Activated CD4-positive, alpha-beta T cell treated with anti-CD3 and anti-CD28 coated beads, Interleukin-2, amount 10 ng/mL, durations not matched to agents 7 days and 5 days (primary cell): ENCODE measurements around the gene MROH7. TPM values are rescaled to one million over a fixed set of nuclear protein-coding genes. Genes with fewer than 3 reads are reported as not detected.

Experiments used
- CTCF ChIA-PET: fragments of 350-600 bp; sonication (Branson Sonifier 250); formaldehyde crosslinking; loops from one replicate; lab custom pipeline; 2021; ENCODE audit warnings: antibody characterized with exemption; lab: Charles Lee
- POLR2A ChIA-PET: fragments of 350-600 bp; sonication (Branson Sonifier 250); formaldehyde crosslinking; loops from one replicate; lab custom pipeline; 2021; ENCODE audit warnings: antibody characterized with exemption; lab: Charles Lee
- DNase-seq: peaks from one replicate; pipeline ENCODE4 v3.0.0-alpha.2; 2020
- H3K27ac Mint-ChIP-seq: one replicate; pipeline ENCODE4 v1.8.0; 2021; ENCODE audit warnings: mild to moderate bottlenecking, moderate library complexity, mixed read lengths
- H3K27me3 Mint-ChIP-seq: one replicate; pipeline ENCODE4 v1.8.0; 2021; ENCODE audit warnings: mixed read lengths
- H3K36me3 Mint-ChIP-seq: one replicate; pipeline ENCODE4 v1.8.0; 2021; ENCODE audit warnings: low read depth, mixed read lengths
- H3K4me1 Mint-ChIP-seq: one replicate; pipeline ENCODE4 v1.8.0; 2021; ENCODE audit warnings: mixed read lengths
- H3K4me3 Mint-ChIP-seq: one replicate; pipeline ENCODE4 v1.8.0; 2021; ENCODE audit warnings: mild to moderate bottlenecking, moderate library complexity, mixed read lengths
- H3K9me3 Mint-ChIP-seq: one replicate; pipeline ENCODE4 v1.8.0; 2021; ENCODE audit warnings: mixed read lengths
- total RNA-seq, 2 experiments: library from RNA; stranded (reverse); gene quantifications; one replicate each; pipeline ENCODE4 v1.2.3, GENCODE V29; 2021

MROH7 gene
- under 1 TPM in 1 of 2 experiments, not detected in 1; 0.12 TPM for total RNA-seq

DNA sequence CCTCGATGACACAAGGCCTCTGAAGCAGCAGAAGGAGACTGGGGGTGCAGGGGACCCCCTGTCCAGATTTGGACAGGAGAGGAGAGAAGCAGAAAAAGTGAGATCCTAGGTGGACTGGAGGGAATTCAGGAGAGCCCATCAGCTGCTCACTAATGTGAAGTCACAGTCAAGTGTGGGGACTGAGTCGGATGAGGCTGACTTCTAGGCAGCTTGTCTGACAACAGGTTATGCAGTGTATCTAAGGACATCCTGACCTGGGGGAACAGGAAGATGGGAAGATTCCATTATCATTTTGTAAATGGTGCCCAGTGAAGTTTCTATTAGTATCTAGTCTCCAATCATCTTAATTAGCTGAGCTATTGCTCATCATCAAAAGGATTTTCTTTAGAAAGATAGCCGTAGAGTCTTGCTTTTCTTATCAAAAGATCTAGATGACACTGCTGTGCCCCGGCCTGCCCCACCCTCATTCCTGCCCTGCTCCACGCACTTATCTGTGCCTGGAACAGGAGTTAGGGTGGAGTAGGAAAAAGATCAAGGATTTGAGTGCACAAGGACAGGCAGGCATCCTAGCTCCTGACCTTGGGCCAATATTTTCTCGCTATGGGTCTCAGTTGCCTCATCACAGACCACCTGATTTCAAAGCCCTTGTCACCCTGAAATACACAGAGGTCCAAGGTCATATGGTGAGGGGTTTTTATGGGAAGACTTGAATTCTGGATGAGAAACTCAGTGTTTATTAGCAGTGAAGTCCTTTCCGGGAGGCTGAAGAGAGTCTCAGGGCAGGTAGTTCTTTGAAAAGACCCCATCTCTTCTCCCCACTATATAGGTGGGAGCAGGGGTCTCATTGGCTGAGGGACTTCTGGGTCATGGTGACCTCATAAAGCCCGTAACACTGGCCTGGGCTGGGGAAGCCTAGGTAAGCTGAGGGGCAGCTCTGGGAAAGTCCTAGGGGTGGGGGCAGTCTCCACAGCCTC is at the start of gene MROH7:
MROH7 (plus strand) TSS at position 924 of the 974 bp plus-strand sequence. CDS start 11,141 bp downstream, outside the sequence.
- CTCF ChIA-PET = interaction anchor here (0.6 kb wide), 1 partner anchor 128 kb away, joined by 3 read pairs; no protein-coding TSS in a partner anchor
- Mint-ChIP-seq H3K27me3 (peaks cover 10% of the 10 kb centered on the region), H3K9me3 (peaks cover 6% of the 10 kb centered on the region), H3K4me3 (no peak within 1 kb of the TSS), H3K4me1 (no peaks in the 10 kb centered on the region), H3K27ac (no peak within 1 kb of the TSS), H3K36me3 (no peaks in the 10 kb centered on the region)
- DNase-seq = no peak
- POLR2A ChIA-PET = no interaction called here

DNA sequence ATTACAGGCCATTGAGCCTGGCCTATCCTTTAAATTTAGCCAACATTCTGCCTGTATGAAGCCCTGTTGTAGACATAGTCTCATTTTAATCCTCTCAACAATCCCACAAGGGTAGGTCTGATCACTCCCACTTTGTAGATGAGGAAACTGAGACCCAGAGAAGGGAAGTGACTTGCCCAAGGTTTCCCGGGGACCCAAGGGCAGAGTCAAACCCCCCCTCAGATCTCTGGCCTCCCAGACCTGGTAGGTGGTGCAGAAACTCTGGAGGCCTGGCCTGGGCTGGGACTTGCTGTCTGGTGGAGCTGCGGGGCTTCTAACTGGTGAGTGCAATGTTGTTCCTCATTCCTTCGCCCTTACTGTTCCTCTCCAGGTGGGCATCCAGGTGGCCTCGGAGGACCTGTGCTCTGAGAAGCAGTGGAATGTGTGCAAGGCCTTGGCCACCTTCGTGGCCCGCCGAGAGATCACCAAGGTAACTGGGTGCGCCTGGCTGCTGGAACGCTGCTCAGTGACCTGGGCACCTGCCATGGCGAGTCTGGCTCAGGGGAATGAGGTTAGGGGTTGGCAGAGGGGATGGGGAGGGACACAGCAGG is 47.9 kb upstream of the MROH7 start:
- ChIA-PET POLR2A (no interaction called here), CTCF (interaction anchor here (1.0 kb wide), 1 partner anchor 10 kb away, joined by 3 read pairs; no protein-coding TSS in a partner anchor)
- Mint-ChIP-seq H3K9me3 (no peaks in the 10 kb centered on the region), H3K27ac (no peak overlapping the region), H3K36me3 (no peaks in the 10 kb centered on the region), H3K27me3 (no peaks in the 10 kb centered on the region), H3K4me1 (no peaks in the 10 kb centered on the region), H3K4me3 (no peak overlapping the region)
- DNase-seq = no peak

DNA sequence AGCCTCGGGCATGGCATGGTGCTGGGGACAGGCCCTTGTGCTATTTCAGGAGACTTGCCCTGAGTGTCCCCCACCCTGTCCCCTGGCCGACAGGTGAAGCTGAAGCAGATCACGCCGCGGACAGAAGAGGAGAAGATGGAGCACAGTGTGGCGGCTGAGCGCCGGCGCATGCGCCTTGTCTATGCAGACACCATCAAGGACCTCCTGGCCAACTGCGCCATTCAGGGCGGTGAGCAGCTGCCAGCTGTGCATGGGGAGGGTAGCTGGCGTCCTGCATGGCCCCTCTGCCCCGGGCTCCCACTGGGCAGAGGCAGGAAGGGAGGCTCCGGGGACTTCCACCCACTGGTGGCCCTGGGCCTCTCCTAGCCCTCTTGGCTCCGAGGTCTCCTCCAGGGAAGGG is 47.1 kb upstream of the MROH7 start:
- H3K4me1 Mint-ChIP-seq = no peaks in the 10 kb centered on the region
- H3K27me3 Mint-ChIP-seq = no peaks in the 10 kb centered on the region
- H3K36me3 Mint-ChIP-seq = no peaks in the 10 kb centered on the region
- ChIA-PET POLR2A (no interaction called here), CTCF (interaction anchor here (1.0 to 1.2 kb wide), 2 partner anchors 11 to 17 kb away, joined by 3 read pairs; no protein-coding TSS in a partner anchor)
- H3K27ac Mint-ChIP-seq = no peak overlapping the region
- H3K4me3 Mint-ChIP-seq = no peak overlapping the region
- no peaks in the 10 kb centered on the region for H3K9me3 Mint-ChIP-seq
- DNase-seq = no peak

DNA sequence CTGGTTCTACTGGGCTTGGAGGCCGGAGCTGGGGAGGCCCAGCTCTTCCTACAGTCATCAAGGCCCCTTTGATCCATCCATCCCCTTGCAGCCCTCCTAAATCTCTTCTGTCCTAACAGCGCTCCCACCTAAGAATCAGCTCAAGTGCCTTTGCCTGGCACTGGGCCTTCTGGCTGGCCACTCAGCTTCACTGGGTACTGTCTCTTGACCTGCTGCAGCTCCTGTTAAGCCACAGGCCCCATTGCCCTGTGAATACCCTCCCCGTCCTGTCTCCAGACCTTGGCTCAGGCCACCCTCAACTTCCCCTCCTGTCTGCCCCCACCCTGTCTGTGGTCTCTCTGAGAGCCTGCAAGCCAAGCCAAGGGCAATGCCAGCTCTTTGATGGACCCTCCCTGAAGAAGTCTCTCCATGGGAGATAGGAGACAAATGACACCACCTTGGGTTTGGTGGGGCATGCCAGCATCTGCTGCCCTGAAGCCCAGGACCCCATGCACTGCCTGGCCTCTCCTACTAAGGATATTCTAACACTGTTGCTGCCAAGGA is 45.6 kb upstream of the MROH7 start:
- no peaks in the 10 kb centered on the region for H3K4me1 Mint-ChIP-seq
- ChIA-PET CTCF (no interaction called here), POLR2A (no interaction called here)
- no peak overlapping the region for H3K27ac Mint-ChIP-seq
- H3K9me3 Mint-ChIP-seq = no peaks in the 10 kb centered on the region
- H3K27me3 Mint-ChIP-seq = no peaks in the 10 kb centered on the region
- DNase-seq = no peak
- H3K4me3 Mint-ChIP-seq = no peak overlapping the region
- no peaks in the 10 kb centered on the region for H3K36me3 Mint-ChIP-seq

DNA sequence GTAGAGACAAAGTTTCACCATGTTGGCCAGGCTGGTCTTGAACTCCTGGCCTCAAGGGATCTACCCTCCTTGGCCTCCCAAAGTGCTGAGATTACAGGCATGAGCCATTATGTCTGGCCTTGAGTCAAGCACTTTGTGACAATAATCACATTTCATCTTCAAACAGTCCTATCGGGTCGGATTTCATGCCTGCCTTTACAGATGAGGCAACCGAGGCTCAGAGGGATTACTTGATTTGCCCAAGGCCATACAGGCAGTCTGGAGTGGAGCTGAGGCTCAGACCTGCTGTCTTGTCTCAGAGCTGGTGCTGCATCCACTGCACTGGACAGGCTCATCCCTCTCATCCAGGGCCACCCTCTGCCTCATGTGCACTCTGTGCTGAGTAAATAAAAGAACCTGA is 44.8 kb upstream of the MROH7 start:
- Mint-ChIP-seq H3K36me3 (no peaks in the 10 kb centered on the region), H3K4me1 (no peaks in the 10 kb centered on the region), H3K4me3 (no peak overlapping the region), H3K9me3 (no peaks in the 10 kb centered on the region), H3K27ac (no peak overlapping the region), H3K27me3 (no peaks in the 10 kb centered on the region)
- ChIA-PET CTCF (no interaction called here), POLR2A (no interaction called here)
- DNase-seq = no peak

GRCh38 chr1:54597455-54598030 is 44.0 kb upstream of the MROH7 start:
- DNase-seq = no peak
- Mint-ChIP-seq H3K4me1 (no peaks in the 10 kb centered on the region), H3K27me3 (no peaks in the 10 kb centered on the region), H3K4me3 (no peak overlapping the region), H3K9me3 (no peaks in the 10 kb centered on the region), H3K36me3 (no peaks in the 10 kb centered on the region), H3K27ac (no peak overlapping the region)
- ChIA-PET POLR2A (no interaction called here), CTCF (no interaction called here)

- Mint-ChIP-seq H3K27me3 (no peaks in the 10 kb centered on the region), H3K9me3 (no peaks in the 10 kb centered on the region), H3K4me1 (peaks cover 2% of the 10 kb centered on the region), H3K36me3 (no peaks in the 10 kb centered on the region), H3K27ac (no peak overlapping the region), H3K4me3 (no peak overlapping the region)
- ChIA-PET POLR2A (no interaction called here), CTCF (interaction anchor here (0.6 to 1.2 kb wide), 2 partner anchors 134 to 1150 kb away, joined by 3 to 4 read pairs; no protein-coding TSS in a partner anchor)
- no peak for DNase-seq
These were observed 42.3 kb upstream of the MROH7 start for GRCh38 chr1:54599211-54599823.

GRCh38 chr1:54600947-54601721 is 40.5 kb upstream of the MROH7 start:
- DNase-seq = no peak
- Mint-ChIP-seq H3K4me3 (no peak overlapping the region), H3K27ac (no peak overlapping the region), H3K27me3 (no peaks in the 10 kb centered on the region), H3K36me3 (no peaks in the 10 kb centered on the region), H3K4me1 (peaks cover 14% of the 10 kb centered on the region), H3K9me3 (no peaks in the 10 kb centered on the region)
- ChIA-PET POLR2A (no interaction called here), CTCF (interaction anchor here (1.3 kb wide), 1 partner anchor 14 kb away, joined by 3 read pairs; no protein-coding TSS in a partner anchor)

GRCh38 chr1:54601730-54602129 is 39.9 kb upstream of the MROH7 start:
- H3K4me1 Mint-ChIP-seq = peaks cover 14% of the 10 kb centered on the region
- no peaks in the 10 kb centered on the region for H3K9me3 Mint-ChIP-seq
- H3K4me3 Mint-ChIP-seq = no peak overlapping the region
- no peak for DNase-seq
- CTCF ChIA-PET = interaction anchor here (1.3 kb wide), 1 partner anchor 15 kb away, joined by 3 read pairs; no protein-coding TSS in a partner anchor
- H3K27me3 Mint-ChIP-seq = no peaks in the 10 kb centered on the region
- H3K27ac Mint-ChIP-seq = no peak overlapping the region
- no peaks in the 10 kb centered on the region for H3K36me3 Mint-ChIP-seq
- POLR2A ChIA-PET = no interaction called here

DNA sequence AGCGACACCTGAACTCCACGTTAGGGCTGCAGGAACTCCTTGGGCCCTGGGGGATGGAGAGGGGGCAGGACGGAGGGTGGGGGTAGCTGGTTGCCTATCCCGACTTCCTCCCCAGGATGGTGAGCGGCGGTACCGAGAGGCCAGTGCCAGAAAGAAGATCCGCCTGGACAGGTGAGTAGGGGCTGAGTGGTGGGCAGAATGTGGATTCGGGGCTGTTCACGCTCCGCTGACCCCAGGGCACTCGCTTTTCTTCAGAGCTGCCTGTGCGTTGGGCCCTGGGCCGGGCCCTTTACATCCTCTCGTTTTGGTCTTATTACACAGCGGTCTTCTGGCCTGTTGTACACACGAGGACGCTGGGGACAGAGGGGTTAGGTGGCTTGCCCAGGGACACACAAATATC is 39.0 kb upstream of the MROH7 start:
- Mint-ChIP-seq H3K4me3 (no peak overlapping the region), H3K27me3 (no peaks in the 10 kb centered on the region), H3K27ac (no peak overlapping the region), H3K4me1 (peaks cover 14% of the 10 kb centered on the region), H3K9me3 (no peaks in the 10 kb centered on the region), H3K36me3 (no peaks in the 10 kb centered on the region)
- ChIA-PET POLR2A (no interaction called here), CTCF (interaction anchor here (0.7 to 1.8 kb wide), 3 partner anchors 11 to 989 kb away, joined by 3 to 7 read pairs (median 3); no protein-coding TSS in a partner anchor)
- DNase-seq = no peak

GRCh38 chr1:54603241-54603640 is 38.3 kb upstream of the MROH7 start:
- H3K27me3 Mint-ChIP-seq = no peaks in the 10 kb centered on the region
- H3K9me3 Mint-ChIP-seq = no peaks in the 10 kb centered on the region
- no peak for DNase-seq
- no peaks in the 10 kb centered on the region for H3K36me3 Mint-ChIP-seq
- no peak overlapping the region for H3K27ac Mint-ChIP-seq
- ChIA-PET POLR2A (no interaction called here), CTCF (interaction anchor here (1.0 to 1.8 kb wide), 2 partner anchors 11 to 12 kb away, joined by 3 to 7 read pairs; no protein-coding TSS in a partner anchor)
- H3K4me3 Mint-ChIP-seq = no peak overlapping the region
- peaks cover 14% of the 10 kb centered on the region for H3K4me1 Mint-ChIP-seq
